ENCODE results near the gene BEND3. TPM values are rescaled to one million over a fixed set of nuclear protein-coding genes. Genes with fewer than 3 reads are reported as not detected.
A peak's percentile ranks its signal among the peaks of the same experiment; 100 is the strongest.

Gene BEND3
- total RNA-seq, 1 donor from 2014 or later = 24.1 TPM

- H3K36me3 Mint-ChIP-seq (ENCODE audit: low read depth) = peaks cover 10% of the 10 kb centered on the region
Measured at GRCh38 chr6:107079429-107079828, 35.9 kb downstream of the BEND3 start.

GRCh38 chr6:107077710-107078109, 37.6 kb downstream of the BEND3 start:
- Mint-ChIP-seq H3K27ac (ENCODE audit: unreplicated experiment) (no peak overlapping the region), H3K4me1 (no peaks in the 10 kb centered on the region), H3K36me3 (ENCODE audit: low read depth) (peaks cover 5% of the 10 kb centered on the region), H3K9me3 (no peaks in the 10 kb centered on the region), H3K27me3 (ENCODE audit: low read depth) (no peaks in the 10 kb centered on the region), H3K4me3 (no peak overlapping the region)
- TF ChIP-seq, protein P1, sequence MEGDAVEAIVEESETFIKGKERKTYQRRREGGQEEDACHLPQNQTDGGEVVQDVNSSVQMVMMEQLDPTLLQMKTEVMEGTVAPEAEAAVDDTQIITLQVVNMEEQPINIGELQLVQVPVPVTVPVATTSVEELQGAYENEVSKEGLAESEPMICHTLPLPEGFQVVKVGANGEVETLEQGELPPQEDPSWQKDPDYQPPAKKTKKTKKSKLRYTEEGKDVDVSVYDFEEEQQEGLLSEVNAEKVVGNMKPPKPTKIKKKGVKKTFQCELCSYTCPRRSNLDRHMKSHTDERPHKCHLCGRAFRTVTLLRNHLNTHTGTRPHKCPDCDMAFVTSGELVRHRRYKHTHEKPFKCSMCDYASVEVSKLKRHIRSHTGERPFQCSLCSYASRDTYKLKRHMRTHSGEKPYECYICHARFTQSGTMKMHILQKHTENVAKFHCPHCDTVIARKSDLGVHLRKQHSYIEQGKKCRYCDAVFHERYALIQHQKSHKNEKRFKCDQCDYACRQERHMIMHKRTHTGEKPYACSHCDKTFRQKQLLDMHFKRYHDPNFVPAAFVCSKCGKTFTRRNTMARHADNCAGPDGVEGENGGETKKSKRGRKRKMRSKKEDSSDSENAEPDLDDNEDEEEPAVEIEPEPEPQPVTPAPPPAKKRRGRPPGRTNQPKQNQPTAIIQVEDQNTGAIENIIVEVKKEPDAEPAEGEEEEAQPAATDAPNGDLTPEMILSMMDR (conservative IDR thresholded peaks at IDR 0.05) = no peak
- no peak for DNase-seq (ENCODE audit: low read depth, low spot score)

More at GRCh38 chr6:107079429-107079828, 35.9 kb downstream of the BEND3 start:
- H3K9me3 Mint-ChIP-seq = no peaks in the 10 kb centered on the region
- no peaks in the 10 kb centered on the region for H3K27me3 Mint-ChIP-seq (ENCODE audit: low read depth)
- no peak overlapping the region for H3K27ac Mint-ChIP-seq (ENCODE audit: unreplicated experiment)
- no peak for DNase-seq (ENCODE audit: low read depth, low spot score)
- no peaks in the 10 kb centered on the region for H3K4me1 Mint-ChIP-seq
- H3K4me3 Mint-ChIP-seq = no peak overlapping the region
- TF ChIP-seq, protein P1 (conservative IDR thresholded peaks at IDR 0.05) = no peak

GRCh38 chr6:107075951-107076381, 39.3 kb downstream of the BEND3 start:
- TF ChIP-seq, protein P1 (conservative IDR thresholded peaks at IDR 0.05) = peak; percentile 28
- Mint-ChIP-seq H3K27ac (ENCODE audit: unreplicated experiment) (peak overlapping the region; percentile 10), H3K36me3 (ENCODE audit: low read depth) (no peaks in the 10 kb centered on the region), H3K4me1 (no peaks in the 10 kb centered on the region), H3K9me3 (no peaks in the 10 kb centered on the region), H3K4me3 (no peak overlapping the region), H3K27me3 (ENCODE audit: low read depth) (no peaks in the 10 kb centered on the region)
- no peak for DNase-seq (ENCODE audit: low read depth, low spot score)

DNA sequence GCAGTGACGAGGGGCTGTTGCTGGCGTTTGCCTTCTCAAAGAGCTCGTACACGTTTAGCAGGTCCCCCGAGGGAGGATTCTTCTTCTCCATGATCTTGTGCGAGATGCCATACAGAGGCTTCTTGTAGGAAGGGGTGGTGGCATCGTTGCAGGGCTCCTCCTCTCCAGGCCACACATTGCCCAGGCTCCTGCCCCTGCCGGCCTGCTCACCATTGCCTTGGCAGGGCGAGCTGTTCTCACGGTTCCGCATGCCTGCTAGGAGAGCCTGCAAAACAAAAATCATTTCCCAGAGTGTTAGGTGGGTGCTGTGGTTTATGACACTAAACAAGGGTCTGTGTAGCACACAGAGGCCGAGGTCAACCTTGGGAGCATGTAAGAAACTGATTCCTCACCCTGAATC, 44.6 kb downstream of the BEND3 start:
- no peak overlapping the region for H3K27ac Mint-ChIP-seq (ENCODE audit: unreplicated experiment)
- no peak overlapping the region for H3K4me3 Mint-ChIP-seq
- H3K4me1 Mint-ChIP-seq = no peaks in the 10 kb centered on the region
- no peaks in the 10 kb centered on the region for H3K27me3 Mint-ChIP-seq (ENCODE audit: low read depth)
- no peak for DNase-seq (ENCODE audit: low read depth, low spot score)
- peaks cover 6% of the 10 kb centered on the region for H3K36me3 Mint-ChIP-seq (ENCODE audit: low read depth)
- TF ChIP-seq, protein P1 (conservative IDR thresholded peaks at IDR 0.05) = no peak
- no peaks in the 10 kb centered on the region for H3K9me3 Mint-ChIP-seq

- Mint-ChIP-seq H3K36me3 (ENCODE audit: low read depth) (peaks cover 7% of the 10 kb centered on the region), H3K27ac (ENCODE audit: unreplicated experiment) (no peak overlapping the region), H3K27me3 (ENCODE audit: low read depth) (no peaks in the 10 kb centered on the region), H3K4me1 (no peaks in the 10 kb centered on the region), H3K9me3 (no peaks in the 10 kb centered on the region), H3K4me3 (no peak overlapping the region)
- DNase-seq (ENCODE audit: low read depth, low spot score) = no peak
- TF ChIP-seq, protein P1 (conservative IDR thresholded peaks at IDR 0.05) = no peak
Measured at GRCh38 chr6:107069631-107070548, 45.4 kb downstream of the BEND3 start.
